GM19328 (cell line): ENCODE data around the gene HSD17B14.
"Not testable (repeated sequence)": the region's sequence is repeated elsewhere in the genome, so short reads cannot be mapped to it uniquely, and the experiment has no call there.

Experiments
- ATAC-seq: cut with Tn5 transposase; IDR thresholded peaks from one replicate; pipeline ENCODE4 v1.9.1; 2021; ENCODE audit warnings: mild to moderate bottlenecking, moderate library complexity; ENCODE audit not compliant: unreplicated experiment

Gene HSD17B14

DNA sequence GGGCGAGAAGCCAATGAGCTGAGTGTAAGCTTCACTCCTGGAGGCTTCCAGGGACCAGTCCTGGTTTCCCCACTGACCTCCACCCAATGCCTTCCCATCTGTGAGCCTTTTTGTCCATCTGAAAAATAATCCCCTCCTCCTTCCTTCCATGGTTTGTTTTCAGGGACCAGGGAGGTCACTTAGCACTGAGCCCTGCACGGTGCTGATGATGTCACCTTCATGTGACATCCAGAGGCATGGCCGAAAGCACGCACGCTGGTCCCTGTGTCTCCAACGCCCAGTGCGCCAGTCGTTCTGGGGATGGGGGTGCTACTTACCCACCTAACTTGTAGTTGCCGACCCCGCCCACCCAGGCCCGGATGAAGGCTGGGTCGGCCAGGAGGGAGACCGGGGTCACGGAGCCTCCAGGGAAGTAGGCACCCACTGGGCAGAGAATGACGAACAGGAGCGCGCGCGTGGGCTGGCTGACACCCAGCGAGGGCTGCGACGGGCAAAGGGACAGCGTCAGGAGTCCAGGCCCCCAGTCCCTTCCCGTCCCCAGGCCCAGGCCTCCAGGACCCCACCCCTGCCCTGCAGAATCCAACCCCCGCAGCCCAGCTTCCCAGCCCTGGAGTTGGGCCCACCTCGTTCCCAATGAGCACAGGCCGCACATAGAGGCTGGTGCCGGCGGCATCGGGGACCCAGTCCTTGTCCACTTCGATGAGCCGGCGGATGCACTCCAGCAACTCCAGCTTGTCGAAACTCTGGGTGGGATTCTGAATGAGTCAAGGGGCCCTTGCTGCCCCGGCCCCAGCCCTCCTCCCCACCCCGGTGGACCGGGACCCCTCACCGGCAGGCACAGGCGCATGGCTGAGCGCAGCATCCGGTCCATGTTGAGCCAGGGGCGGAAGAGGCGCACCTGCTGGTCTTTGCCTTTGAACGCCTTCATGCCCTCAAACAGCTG, 36.7 kb downstream of the HSD17B14 start:
- ATAC-seq: no peak

DNA sequence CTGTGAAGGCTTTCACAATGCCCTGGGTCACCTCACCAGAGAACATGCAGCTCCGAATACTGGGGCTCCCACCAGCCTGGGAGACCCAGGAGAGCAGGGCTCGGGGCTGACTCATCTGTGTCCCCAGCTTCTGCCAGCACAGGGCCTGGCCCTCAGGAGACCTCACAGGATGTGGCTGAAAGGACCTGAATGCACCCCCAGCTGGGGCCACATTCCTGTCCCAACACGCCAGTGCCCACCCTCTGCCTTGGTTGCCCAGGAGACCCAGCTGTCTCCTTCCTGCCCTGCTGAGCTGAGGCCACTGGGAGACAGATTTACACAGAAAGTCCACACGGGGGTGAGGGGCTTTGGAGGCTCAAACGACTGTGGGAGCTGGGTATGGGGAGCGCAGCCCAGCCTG, 37.4 kb downstream of the HSD17B14 start:
- ATAC-seq: no peak

DNA sequence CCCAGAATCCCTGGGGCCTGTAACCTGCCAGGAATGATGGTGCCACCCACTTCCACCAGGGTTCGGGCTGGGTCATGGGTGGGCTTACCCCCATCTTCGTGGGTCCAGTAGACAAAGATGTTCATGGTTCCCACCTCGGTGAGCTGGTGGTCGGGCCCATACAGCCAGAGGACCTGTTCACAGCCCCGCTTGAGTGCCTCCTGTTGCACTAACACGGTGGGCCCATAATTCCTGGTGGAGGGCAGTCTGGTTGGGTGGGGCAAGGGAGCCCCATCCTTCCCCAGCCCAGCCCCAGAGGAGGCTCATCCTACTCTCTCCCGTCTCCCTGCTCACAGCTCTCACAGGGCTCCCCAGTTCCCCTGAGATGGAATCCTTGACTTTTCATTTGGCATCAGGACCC, 39.2 kb downstream of the HSD17B14 start:
- no peak for ATAC-seq

DNA sequence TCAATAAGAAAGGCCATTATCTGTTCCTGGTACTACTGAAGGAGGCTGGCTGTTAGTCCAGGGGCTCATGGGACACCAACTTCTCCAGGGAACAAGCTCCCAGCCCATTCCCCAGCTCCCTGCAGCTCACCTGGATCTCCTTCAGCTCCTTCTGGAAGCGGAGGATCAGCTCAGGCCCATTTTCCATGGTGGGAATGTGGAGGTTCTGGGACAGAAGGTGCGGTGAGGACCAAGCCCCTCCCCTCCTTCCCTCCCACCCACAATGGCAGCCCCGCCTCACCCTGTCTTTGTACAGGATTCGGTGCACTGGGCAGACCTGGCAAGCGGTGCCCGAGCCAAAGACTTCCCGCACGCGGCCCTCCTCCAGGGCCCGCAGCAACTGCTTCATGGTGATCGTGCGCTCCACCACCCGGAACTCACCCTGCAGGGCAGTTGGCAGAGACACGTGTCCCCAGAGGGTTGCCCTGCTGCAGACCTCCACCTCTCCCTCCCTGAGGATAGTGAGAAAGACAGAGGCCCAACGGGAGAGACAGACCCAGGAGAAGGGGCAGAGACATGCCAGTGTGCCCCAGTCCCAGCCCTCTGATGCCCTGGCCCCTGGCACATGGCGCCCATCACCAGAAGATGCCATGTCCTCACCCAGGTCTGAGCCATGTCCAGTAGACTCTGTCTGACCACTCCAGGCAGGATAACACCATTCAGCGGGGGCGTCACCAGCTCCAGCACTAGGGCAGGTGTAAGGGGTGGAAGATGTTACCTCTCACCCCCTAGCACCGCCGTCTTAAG, 39.8 kb downstream of the HSD17B14 start:
- ATAC-seq: no peak

DNA sequence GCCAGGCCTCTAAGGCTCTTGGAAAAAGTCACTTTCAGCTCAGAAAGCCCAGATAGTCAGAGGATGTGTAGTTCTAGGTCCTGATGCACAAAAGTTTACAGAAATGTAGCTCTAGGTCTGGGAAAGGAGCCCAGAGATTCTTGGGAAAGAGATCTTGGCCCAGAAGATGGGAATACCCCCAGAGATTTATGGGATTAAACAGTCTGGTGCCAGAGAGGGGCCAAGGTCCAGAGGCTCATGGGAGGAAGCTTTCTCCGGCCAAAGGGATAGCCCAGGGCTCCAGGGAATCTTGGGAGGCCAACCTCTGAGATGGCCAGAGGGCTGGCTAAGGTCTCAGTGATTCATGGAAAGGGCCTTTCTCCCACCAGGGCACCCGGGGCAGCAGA, 40.6 kb downstream of the HSD17B14 start:
- no peak for ATAC-seq

DNA sequence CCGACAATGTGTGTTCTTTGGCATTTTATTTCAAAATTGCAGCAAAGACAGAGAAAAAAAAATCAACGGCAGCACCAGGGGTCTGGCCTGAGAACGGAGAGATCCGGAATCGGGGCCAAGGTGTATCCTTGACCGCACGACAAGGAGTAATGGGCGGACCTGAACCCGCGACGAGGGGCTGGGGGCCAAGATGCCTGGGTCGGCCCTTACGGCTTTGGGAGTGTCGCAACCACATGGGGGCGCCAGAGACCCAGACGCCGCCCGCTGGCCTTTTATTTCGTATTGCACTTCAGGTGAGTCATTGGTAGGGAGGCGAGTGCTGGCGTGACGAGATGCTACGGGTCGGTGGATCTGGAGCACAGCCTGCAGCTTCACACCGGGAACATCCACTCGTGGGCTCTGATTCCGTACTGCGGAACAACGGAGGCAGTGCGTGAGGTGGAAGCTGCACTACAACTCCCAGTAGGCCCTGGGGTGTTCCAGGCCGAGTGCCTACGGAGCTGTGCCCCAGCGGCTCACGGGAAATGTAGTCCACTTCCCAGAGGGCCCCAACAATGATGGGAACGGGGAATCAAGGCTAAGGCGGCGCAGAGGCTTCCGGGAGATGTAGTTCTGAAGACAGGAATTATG, 41.1 kb downstream of the HSD17B14 start:
- no peak for ATAC-seq

DNA sequence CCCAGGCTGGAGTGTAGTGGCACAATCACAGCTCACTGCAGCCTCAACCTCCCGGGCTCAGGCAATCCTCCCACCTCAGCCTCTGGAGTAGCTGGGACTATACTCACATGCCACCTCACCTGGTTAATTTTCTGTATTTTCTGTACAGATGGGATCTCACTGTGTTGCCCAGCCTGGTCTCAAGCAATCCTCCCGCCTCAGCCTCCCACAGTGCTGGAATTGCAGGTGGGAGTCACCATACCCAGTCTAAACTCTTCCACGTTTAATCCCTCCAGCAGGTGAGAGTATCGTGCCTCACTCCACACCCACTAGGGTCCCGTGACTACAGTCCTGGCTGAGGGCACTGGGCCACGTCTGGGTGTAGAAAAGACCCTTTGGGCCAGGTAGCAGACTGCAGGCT, 42.0 kb downstream of the HSD17B14 start:
- no peak for ATAC-seq

DNA sequence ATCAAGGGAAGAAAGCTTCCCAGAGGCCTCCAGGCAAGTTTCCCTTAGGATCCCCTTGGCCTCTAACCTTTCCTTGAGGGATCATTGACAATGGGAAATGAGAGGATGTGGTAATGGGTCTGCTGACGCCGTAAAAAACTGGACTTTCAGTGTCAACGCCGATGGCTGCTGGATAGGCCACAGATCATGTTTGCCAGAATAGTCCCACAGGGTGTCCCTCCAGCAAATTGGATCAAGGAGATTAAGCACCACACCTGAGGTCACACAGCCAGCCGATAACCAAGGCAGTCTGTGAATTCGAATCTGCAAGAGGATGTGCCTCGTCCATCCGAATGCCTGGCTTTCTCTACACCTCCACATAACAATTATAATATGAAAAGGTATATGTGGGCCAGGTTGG, 43.0 kb downstream of the HSD17B14 start:
- ATAC-seq: no peak

DNA sequence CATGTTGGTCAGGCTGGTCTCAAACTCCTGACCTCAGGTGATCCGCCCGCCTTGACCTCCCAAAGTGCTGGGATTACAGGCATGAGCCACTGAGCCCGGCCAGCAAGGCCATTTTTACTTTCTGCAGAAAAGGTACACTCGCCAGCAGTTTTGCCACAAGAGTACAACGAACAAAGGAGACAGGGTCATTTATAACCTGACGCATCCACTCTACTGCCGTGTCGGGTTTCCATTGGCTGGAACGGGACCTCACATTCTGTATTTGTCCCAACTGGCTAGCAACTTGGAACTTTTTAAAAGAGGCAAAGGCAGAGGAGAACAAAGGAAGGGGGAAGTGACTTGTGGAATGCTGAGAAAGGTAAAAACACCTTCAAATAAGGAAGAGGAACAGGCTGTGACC, 49.0 kb downstream of the HSD17B14 start:
- ATAC-seq: not testable (repeated sequence)

DNA sequence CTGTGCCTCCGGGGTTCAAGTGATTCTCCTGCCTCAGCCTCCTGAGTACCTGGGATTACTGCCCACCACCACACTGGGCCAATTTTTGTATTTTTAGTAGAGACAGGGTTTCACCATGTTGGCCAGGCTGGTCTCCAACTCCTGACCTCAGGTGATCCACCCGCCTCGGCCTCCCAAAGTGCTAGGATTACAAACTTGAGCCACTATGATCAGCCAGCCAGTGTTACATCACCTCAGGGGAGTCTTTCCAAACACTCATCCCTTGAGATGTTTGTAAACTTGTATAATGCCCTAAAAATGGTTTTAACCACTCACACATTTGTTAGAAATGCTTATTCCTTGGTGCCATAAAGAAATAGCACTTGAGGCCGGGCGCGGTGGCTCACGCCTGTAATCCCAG, 49.9 kb downstream of the HSD17B14 start:
- ATAC-seq: not testable (repeated sequence)

DNA sequence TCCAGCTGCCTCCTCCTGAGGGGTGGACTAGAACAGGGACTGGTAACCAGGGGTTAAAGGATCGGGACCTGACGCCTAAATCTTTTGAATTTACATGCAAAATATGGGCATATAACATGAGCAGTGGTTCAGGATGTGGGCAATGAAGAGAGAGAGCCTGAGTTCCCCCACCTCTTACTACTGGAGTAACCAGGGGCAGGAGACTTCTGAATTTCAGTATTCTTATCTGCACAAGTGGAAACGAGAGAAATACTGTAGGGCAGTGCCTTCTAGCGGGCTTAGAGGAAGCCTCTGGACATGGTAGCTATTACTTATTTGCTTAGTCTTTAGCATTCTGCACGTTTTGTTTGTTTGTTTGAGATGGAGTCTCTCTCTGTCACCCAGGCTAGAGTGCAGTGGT, 51.8 kb downstream of the HSD17B14 start:
- no peak for ATAC-seq

DNA sequence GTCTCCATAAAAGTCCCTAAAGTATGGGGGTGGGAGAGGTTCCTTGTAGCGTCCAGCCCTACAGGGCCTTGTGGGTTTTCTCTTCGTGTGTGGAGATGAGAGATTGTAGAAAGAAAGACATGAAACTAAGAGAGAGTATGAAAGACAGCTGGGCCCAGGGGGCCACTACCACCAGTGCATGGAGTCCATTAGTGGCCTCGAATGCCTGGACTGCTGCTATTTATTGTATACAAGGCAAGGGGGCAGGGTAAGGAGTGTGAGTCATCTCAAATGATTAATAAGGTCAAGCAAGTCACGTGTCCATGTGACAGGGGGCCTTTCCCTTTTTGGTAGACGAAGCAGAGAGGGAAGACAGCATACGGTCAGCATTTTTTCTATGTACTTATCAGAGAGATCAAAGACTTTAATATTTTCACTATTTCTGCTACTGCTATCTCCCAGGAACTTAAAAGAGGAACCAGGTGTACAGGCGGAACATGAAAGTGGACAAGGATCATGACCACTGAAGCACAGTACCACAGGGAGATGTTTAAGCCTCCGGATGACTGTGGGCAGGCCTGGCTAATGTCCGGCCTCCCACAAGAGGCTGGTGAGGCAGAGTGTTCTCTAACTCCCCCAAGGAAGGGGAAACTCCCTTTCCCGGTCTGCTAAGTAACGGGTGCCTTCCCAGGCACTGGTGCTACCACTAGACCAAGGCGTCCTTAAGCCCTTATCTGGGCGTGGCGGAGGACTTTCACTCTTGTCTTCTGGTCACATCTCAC, 55.5 kb downstream of the HSD17B14 start:
- no peak for ATAC-seq

DNA sequence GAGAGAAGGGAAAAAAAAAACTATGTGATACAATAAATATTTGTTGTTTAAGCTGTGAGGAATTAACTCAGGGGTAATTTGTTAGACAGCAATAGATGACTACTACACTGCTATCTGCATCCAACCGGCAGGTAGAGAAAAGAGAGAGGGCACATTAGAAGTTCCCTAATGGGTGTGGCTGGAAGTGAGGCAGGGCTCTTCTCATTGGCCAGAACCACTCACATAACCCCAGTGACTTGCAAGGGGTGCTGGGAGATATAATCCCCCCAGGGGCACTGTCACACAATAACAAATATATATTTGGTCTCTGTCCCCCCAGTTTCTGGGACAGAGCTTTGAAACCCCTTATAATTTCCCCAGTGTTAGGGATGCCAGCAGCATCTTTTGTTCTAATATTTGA, 56.7 kb downstream of the HSD17B14 start:
- ATAC-seq: no peak

DNA sequence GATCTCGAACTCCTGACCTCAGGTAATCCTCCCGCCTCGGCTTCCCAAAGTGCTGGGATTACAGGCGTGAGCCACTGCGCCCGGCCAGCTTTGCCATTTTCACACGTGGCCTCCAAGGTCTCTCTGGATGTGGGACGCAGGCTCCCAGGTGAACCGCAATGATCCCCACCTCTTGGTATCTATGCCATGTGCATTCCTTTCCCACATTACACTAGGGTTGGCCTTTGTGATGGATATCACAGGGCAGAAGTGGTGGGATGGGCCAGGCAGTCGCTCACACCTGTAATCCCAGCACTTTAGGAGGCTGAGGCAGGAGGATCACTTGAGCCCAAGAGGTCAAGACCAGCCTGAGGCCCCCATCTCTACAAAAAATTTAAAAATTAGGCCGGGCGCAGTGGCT, 58.6 kb downstream of the HSD17B14 start:
- ATAC-seq: no peak

DNA sequence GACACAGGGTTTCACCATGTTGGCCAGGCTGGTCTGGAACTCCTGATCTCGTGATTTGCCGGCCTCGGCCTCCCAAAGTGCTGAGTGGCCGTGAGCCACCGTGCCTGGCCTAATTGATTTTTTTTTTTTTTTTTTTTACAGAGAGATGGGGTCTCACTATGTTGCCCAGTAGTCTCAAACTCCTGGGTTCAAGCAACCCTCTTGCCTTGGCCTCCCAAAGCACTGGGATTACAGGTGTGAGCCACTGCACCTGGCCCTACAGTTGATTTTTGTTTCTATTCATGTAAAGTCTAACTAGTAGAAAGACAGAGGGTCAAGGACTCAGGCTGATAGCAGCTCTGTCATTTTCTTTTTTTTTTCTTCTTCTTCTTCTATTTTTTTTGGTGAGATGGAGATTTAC, 59.2 kb downstream of the HSD17B14 start:
- no peak for ATAC-seq

DNA sequence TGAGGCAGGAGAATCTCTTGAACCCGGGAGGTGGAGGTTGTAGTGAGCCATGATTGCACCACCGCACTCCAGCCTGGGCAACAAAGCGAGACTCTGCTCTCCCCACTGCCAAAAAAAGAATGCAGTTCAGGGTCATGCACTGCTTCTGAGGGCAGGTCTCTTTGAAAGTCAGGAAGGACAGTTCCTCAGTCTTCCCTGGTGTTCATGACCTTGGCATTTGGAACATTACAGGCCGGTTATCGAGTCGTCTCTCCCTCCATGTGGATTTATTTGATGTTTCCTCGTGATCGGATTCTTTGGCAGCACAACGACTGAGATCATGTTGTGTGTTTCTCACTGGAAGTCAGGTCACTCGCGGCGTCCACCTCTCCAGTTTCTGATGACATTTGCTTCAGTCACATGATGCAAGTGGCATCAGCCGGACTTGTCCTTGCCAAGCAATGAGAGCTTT, 63.8 kb downstream of the HSD17B14 start:
- no peak for ATAC-seq

DNA sequence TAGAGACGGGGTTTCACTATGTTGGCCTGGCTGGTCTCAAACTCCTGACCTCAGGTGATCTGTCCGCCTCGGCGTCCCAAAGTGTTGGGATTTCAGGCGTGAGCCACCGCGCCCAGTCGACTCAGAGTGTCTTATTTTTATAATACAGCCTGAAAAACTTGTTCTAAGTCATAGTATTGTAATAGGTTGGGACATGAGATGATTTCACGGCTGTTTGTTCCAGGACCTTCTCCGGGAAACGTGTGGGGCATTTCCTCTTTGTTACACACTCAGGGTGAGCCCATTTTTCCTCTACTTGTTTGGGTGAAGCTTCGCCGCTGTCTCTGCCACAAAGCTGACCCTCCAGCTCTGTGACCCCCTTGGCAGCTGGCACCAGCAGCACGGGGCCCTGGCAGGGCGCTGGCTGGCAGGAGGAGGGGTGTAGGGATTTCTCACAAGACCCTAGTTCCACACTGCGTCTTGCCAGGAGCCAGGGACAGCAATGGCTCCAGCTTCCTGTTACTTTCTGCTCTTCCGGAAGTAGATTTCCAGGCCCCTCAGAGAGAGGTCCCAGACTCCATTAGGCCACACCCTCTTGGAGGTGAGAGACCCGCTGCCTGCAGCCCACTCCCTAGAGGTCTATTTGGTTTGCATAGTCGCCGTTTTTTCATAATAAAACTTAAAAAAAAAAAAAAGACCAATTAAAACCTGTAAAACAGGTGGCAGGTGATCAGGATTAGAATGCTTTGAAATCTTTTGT, 65.4 kb downstream of the HSD17B14 start:
- no peak for ATAC-seq

DNA sequence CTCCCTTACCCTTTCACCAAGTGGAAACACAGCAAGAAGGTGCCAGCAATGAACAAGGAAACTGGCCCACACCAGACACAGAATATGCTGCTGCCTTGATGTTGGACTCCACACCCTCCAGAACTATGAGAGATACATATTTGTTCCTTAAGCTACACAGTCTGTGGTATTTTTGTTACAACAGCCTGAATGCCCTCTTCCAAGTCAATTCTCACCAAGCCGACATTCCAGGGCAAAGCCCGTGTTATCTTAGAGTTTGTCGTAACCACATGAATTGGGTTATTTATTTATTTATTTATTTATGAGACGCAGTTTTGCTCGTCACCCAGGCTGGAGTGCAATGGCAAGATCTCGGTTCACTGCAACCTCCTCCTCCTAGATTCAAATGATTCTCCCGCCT, 66.0 kb downstream of the HSD17B14 start:
- no peak for ATAC-seq

DNA sequence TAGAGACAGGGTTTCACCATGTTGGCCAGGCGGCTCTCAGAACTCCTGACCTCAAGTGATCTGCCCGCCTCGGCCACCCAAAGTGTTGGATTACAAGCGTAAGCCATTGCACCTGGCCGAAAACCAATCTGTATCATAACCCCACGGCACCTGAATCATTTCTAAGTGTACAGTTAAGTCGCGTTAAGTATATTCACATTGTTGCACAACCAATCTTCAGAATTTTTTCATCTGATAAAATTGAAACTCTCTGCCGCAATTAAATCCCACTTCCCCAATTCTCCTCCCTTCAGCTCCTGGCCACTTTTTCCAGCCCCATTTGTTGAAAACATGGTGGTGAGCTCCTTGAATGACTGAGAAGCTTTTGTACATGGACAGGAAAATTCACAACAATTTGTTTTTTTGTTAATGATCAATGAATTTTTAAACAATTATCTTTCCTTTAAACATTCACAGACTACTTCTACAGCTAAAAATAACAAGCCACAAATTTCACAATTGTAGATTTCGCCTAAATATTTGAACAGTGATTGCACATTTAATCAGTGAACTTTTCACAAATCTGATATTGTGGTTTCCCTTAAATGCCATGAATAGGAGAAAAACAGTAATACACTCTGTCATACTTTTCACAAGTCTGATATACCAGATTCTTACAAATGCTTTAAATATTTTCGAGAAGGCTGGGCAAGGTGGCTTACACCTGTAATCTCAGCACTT, 67.1 kb downstream of the HSD17B14 start:
- ATAC-seq: no peak
